GM12872 (cell line): ENCODE results near the gene KSR2.

Source experiments
- CTCF ChIP-seq: IDR thresholded peaks from 3 replicates; pipeline ENCODE4 v1.5.1; 2011; ENCODE audit warnings: low read depth, mild to moderate bottlenecking, low read length, moderate library complexity; ENCODE audit not compliant: insufficient read depth

The KSR2 gene

GRCh38 chr12:117640511-117640910, 328.3 kb downstream of the KSR2 start:
- no peak for TF ChIP-seq CTCF

- no peak for TF ChIP-seq CTCF
These were observed 339.3 kb downstream of the KSR2 start for GRCh38 chr12:117629454-117629853.

GRCh38 chr12:117622741-117623140, 346.0 kb downstream of the KSR2 start:
- TF ChIP-seq CTCF: no peak

- no peak for TF ChIP-seq CTCF
These were observed 346.7 kb downstream of the KSR2 start for GRCh38 chr12:117622087-117622486.

- no peak for TF ChIP-seq CTCF
These were observed 361.0 kb downstream of the KSR2 start for GRCh38 chr12:117607778-117608177.

- TF ChIP-seq CTCF: no peak
These were observed 361.8 kb downstream of the KSR2 start for GRCh38 chr12:117606945-117607344.

- no peak for TF ChIP-seq CTCF
These were observed 362.8 kb downstream of the KSR2 start for GRCh38 chr12:117606024-117606423.
